PFSK-1 (cell line): Measurements from ENCODE around the gene RGN.

ENCODE experiments used
- POLR2AphosphoS5 ChIP-seq: IDR thresholded peaks from 2 replicates; pipeline ENCODE4 v1.6.1; 2012; ENCODE audit warnings: low read depth, mild to moderate bottlenecking, control low read depth, low read length, moderate library complexity
- SIN3A ChIP-seq: IDR thresholded peaks from 2 replicates; pipeline ENCODE4 v1.6.1; 2012; ENCODE audit warnings: mild to moderate bottlenecking, low read length, moderate library complexity, borderline replicate concordance; ENCODE audit not compliant: insufficient read depth
- TF ChIP-seq, protein P1 (sequence below), 2 experiments: IDR thresholded peaks; 2 replicates each; pipeline versions ENCODE4 v1.6.1 to v1.8.0; 2011 to 2012; ENCODE audit warnings: low read depth in 2 of 2, low read length in 2 of 2, control low read depth in 1 of 2, inconsistent platforms in 1 of 2, mild to moderate bottlenecking in 1 of 2, moderate library complexity in 1 of 2; ENCODE audit not compliant: insufficient read depth in 1 of 2

DNA sequence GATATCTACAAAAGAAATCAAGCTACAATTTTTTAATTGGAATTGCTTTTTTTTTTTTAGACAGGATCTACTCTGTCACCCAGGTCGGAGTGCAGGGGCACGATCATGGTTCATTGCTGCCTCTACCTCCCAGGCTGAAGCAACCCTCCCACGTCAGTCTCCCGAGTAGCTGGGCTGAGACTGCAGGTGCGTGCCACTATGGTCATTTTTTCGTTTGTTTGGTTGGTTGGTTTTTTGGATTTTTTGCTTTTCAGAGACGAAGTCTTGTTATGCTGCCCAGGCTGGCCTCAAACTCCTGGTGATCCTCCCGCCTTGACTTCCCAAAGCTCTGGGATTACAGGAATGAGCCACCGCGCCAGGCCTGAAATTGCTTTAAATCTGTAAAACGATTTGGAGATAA is 15.6 kb downstream of the RGN start:
- TF ChIP-seq POLR2AphosphoS5 (no peak), SIN3A (no peak)
- TF ChIP-seq, protein P1, sequence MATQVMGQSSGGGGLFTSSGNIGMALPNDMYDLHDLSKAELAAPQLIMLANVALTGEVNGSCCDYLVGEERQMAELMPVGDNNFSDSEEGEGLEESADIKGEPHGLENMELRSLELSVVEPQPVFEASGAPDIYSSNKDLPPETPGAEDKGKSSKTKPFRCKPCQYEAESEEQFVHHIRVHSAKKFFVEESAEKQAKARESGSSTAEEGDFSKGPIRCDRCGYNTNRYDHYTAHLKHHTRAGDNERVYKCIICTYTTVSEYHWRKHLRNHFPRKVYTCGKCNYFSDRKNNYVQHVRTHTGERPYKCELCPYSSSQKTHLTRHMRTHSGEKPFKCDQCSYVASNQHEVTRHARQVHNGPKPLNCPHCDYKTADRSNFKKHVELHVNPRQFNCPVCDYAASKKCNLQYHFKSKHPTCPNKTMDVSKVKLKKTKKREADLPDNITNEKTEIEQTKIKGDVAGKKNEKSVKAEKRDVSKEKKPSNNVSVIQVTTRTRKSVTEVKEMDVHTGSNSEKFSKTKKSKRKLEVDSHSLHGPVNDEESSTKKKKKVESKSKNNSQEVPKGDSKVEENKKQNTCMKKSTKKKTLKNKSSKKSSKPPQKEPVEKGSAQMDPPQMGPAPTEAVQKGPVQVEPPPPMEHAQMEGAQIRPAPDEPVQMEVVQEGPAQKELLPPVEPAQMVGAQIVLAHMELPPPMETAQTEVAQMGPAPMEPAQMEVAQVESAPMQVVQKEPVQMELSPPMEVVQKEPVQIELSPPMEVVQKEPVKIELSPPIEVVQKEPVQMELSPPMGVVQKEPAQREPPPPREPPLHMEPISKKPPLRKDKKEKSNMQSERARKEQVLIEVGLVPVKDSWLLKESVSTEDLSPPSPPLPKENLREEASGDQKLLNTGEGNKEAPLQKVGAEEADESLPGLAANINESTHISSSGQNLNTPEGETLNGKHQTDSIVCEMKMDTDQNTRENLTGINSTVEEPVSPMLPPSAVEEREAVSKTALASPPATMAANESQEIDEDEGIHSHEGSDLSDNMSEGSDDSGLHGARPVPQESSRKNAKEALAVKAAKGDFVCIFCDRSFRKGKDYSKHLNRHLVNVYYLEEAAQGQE (IDR thresholded peaks at IDR 0.05; ENCODE audit: insufficient read depth in 1 of 2, low read depth in 2 of 2, low read length in 2 of 2) = no peak
